Mucosa of descending colon (tissue), 3 donors: Measurements from ENCODE around the gene TGFB1. TPM values are rescaled to one million over a fixed set of nuclear protein-coding genes. Genes with fewer than 3 reads are reported as not detected.
A peak's percentile ranks its signal among the peaks of the same experiment; 100 is the strongest.
"Not testable (repeated sequence)": the region's sequence is repeated elsewhere in the genome, so short reads cannot be mapped to it uniquely, and the experiment has no call there.

Experiments
- ATAC-seq: fragments of 200-7000 bp; cut with Tn5 transposase; one replicate; pipeline ENCODE4 v1.9.1; 2020; ENCODE audit warnings: mild to moderate bottlenecking, moderate library complexity
- DNase-seq, 3 donors: peaks; one replicate each; pipeline ENCODE4 v3.0.0-alpha.2; 2020
- H3K36me3 ChIP-seq: fragments of 200-600 bp; one replicate; pipeline ENCODE4 v1.8.0; 2021; ENCODE audit warnings: low read depth, mild to moderate bottlenecking
- H3K4me1 ChIP-seq: fragments of 200-600 bp; one replicate; pipeline ENCODE4 v1.8.0; 2021; ENCODE audit warnings: low read depth, mild to moderate bottlenecking
- H3K4me3 ChIP-seq: fragments of 200-600 bp; one replicate; pipeline ENCODE4 v1.8.0; 2021; ENCODE audit warnings: mild to moderate bottlenecking
- H3K9me3 ChIP-seq: fragments of 200-600 bp; one replicate; pipeline ENCODE4 v1.8.0; 2021; ENCODE audit warnings: mild to moderate bottlenecking
- intact Hi-C, 2 donors: fragments of 100-400 bp; cut with DNase I in 1 of 2; cut with micrococcal nuclease in 1 of 2; formaldehyde crosslinking; loops; one replicate each; pipeline versions ENCODE4 v1.11.0 to v1.11.1; 2022; cut with DNase I, micrococcal nuclease
- total RNA-seq, 3 donors: library from RNA; stranded (reverse); fragmentation: NEBNext Ultra II Directional in 2 of 3; extraction: Animal tissue kit (Norgen Biotek cat#: 25700) in 2 of 3; gene quantifications; one replicate each; pipeline versions ENCODE4 v1.2.1 to v1.2.4, GENCODE V29; 2021 to 2023
- TF ChIP-seq, protein P1 (sequence below): fragments of 200-600 bp; IDR thresholded peaks from one replicate; pipeline ENCODE4 v1.8.0; 2022; ENCODE audit warnings: antibody characterized with exemption, mild to moderate bottlenecking
- donor health status: DM: no; HTN: no; CAD: no; lungs with moderate emphysema.
- donor health status: DM: no; HTN: no; CAD: no.
- donor health status: DM: no; HTN: yes; CAD: no.

The TGFB1 gene
- total RNA-seq, 3 donors from 2014 or later: 8.2 to 39.6 (median 21.8) TPM

- DNase-seq (no peak), ATAC-seq (peak; percentile 4)
- intact Hi-C loops: no loop called here
- Histone ChIP-seq H3K4me3 (no peak overlapping the region), H3K4me1 (peaks cover 20% of the 10 kb centered on the region), H3K9me3 (no peaks in the 10 kb centered on the region), H3K36me3 (no peaks in the 10 kb centered on the region)
- TF ChIP-seq, protein P1, sequence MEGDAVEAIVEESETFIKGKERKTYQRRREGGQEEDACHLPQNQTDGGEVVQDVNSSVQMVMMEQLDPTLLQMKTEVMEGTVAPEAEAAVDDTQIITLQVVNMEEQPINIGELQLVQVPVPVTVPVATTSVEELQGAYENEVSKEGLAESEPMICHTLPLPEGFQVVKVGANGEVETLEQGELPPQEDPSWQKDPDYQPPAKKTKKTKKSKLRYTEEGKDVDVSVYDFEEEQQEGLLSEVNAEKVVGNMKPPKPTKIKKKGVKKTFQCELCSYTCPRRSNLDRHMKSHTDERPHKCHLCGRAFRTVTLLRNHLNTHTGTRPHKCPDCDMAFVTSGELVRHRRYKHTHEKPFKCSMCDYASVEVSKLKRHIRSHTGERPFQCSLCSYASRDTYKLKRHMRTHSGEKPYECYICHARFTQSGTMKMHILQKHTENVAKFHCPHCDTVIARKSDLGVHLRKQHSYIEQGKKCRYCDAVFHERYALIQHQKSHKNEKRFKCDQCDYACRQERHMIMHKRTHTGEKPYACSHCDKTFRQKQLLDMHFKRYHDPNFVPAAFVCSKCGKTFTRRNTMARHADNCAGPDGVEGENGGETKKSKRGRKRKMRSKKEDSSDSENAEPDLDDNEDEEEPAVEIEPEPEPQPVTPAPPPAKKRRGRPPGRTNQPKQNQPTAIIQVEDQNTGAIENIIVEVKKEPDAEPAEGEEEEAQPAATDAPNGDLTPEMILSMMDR: no peak
Observed at GRCh38 chr19:41350735-41351338, 2.9 kb downstream of the TGFB1 start.

- H3K36me3 ChIP-seq, intact Hi-C loops, H3K9me3 ChIP-seq, H3K4me3 ChIP-seq, DNase-seq, ATAC-seq: not testable (repeated sequence)
- H3K4me1 ChIP-seq: peaks cover 12% of the 10 kb centered on the region
Observed at GRCh38 chr19:41346916-41347315, 6.8 kb downstream of the TGFB1 start.

DNA sequence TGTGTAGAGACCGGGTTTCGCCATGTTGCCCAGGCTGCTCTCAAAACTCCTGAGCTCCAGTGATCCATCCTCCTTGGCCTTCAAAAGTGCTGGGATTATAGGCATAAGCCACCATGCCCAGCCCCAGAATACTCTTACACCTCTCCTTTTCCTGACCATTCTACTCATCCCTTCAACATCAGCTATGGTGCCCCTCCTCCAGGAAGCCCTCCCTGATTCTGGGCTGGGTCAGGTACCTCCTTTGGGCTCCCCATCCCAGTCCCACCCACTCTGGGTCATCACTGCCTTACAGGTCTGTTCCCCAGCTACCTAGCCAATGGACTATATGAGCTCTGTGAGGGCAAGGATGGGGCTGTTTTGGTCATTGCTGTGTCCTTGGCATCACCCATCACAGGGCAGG, 9.6 kb downstream of the TGFB1 start:
- TF ChIP-seq, protein P1: no peak
- intact Hi-C loops: no loop called here
- Histone ChIP-seq H3K36me3 (no peaks in the 10 kb centered on the region), H3K9me3 (no peaks in the 10 kb centered on the region), H3K4me1 (no peaks in the 10 kb centered on the region), H3K4me3 (no peak overlapping the region)
- ATAC-seq: no peak
- DNase-seq: no peak

DNA sequence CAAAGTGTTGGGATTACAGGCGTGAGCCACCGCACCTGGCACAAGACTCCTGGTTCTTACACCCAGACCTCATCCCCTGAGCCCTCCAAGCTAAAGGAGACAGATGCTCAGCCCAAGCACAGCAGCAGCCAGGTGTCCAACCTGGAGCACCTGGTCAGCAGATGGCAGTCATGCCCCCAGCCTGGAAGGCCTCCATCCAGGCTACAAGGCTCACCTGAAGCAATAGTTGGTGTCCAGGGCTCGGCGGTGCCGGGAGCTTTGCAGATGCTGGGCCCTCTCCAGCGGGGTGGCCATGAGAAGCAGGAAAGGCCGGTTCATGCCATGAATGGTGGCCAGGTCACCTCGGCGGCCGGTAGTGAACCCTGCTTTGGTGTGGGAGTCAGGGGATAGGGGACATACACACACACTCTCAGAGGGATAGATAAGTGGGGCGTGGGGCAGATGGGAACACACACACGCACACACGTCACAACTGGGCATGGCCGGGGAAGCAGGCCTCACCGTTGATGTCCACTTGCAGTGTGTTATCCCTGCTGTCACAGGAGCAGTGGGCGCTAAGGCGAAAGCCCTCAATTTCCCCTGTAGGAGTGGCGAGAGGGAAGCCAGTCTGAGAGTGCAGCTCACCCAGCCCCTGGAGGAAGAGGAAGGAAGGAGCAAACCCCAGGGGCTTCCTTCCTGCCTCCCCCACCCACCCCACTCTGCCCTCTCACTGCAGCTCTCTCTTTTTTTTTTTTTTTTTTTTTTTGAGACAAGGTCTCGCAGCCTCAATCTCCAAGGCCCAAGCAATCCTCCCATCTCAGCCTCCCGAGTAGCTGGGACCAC, 11.8 kb downstream of the TGFB1 start:
- Histone ChIP-seq H3K36me3 (no peaks in the 10 kb centered on the region), H3K4me1 (no peaks in the 10 kb centered on the region), H3K9me3 (no peaks in the 10 kb centered on the region), H3K4me3 (no peak overlapping the region)
- DNase-seq (peak; percentile 46 to 68 (median 62)), ATAC-seq (peak; percentile 87)
- intact Hi-C loops: no loop called here
- TF ChIP-seq, protein P1: no peak

DNA sequence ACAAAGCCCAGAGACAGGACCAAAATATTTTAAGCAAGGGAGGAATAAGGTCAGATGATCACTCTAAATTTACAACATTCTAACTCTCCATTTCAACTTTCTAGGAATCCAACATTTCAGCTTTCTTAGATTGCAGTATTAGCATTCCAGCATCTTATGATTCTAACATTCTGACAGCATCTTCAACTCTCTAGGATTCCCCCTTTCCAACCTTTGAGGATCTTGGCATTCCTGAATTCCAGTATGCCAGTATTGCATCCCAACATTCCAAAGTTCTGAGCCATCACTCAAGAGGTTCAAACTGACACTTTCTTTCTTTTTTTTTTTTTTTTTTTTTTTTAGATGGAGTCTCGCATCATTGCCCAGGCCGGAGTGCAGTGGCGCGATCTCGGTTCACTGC, 13.8 kb downstream of the TGFB1 start:
- H3K4me1 ChIP-seq: no peaks in the 10 kb centered on the region
- ATAC-seq (no peak), DNase-seq (no peak)
- TF ChIP-seq, protein P1: no peak
- H3K9me3 ChIP-seq: no peaks in the 10 kb centered on the region
- no peaks in the 10 kb centered on the region for H3K36me3 ChIP-seq
- H3K4me3 ChIP-seq: no peak overlapping the region
- intact Hi-C loops: no loop called here

DNA sequence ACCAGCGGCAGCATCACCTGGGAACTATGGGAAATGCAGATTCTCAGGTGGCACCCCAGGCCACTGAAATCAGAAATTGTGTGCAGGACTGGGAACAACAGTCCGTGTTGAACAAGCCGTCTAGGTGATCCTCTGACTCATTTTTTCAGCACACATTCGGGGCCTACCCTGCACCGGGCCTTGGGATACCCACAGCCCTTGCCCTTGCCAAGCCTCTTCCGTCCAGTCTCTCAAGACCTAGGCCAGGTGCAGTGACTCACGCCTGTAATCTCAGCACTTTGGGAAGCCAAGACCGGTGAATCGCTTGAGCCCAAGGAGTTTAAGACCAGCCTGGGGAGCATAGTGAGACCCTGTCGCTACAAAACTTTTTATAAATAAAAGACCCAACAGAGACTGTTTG, 18.3 kb downstream of the TGFB1 start:
- intact Hi-C loops: no loop called here

More for the DNA sequence above, 18.3 kb downstream of the TGFB1 start:
- Histone ChIP-seq H3K9me3 (no peaks in the 10 kb centered on the region), H3K36me3 (no peaks in the 10 kb centered on the region), H3K4me3 (no peak overlapping the region), H3K4me1 (no peaks in the 10 kb centered on the region)
- ATAC-seq (no peak), DNase-seq (no peak)
- TF ChIP-seq, protein P1: no peak
